Pancreas (tissue), 10 donors: ENCODE results near the gene HPCAL4. TPM values are rescaled to one million over a fixed set of nuclear protein-coding genes. Genes with fewer than 3 reads are reported as not detected.
A peak's percentile ranks its signal among the peaks of the same experiment; 100 is the strongest.

ENCODE experiments used
- ATAC-seq, 4 donors: fragments of 200-7000 bp; cut with Tn5 transposase; one replicate each; pipeline versions ENCODE4 v1.8.0 to v1.9.1; 2020; ENCODE audit warnings: mild to moderate bottlenecking in 4 of 4, moderate library complexity in 4 of 4
- DNase-seq, 6 donors: peaks; one replicate each; pipeline ENCODE4 v3.0.0-alpha.2; 2020
- FAIRE-seq: peaks from 2 replicates; lab custom pipeline; 2012; peaks lifted over from hg19 to GRCh38; lab: Jason Lieb, UNC
- H3K27ac ChIP-seq, 4 donors: fragments of 200-600 bp; sonication (generic); 1 replicate in 3 of 4; 2 replicates in 1 of 4; pipeline versions ENCODE4 v1.5.0 to v1.8.0; 2020
- H3K27me3 ChIP-seq, 4 donors: fragments of 200-600 bp; one replicate each; pipeline ENCODE4 v1.8.0; 2021
- H3K36me3 ChIP-seq, 3 donors: fragments of 200-600 bp; sonication (generic) in 1 of 3; one replicate each; pipeline versions ENCODE4 v1.5.0 to v1.8.0; 2020 to 2021
- H3K4me1 ChIP-seq, 3 donors: fragments of 200-600 bp; one replicate each; pipeline ENCODE4 v1.8.0; 2021
- H3K4me3 ChIP-seq, 4 donors: fragments of 200-600 bp; sonication (generic) in 2 of 4; one replicate each; pipeline versions ENCODE4 v1.5.0 to v1.8.0; 2020 to 2021
- H3K9me3 ChIP-seq, 4 donors: fragments of 200-600 bp; one replicate each; pipeline ENCODE4 v1.8.0; 2021
- CTCF ChIP-seq, 4 donors: fragments of 200-600 bp; sonication (generic) in 3 of 4; IDR thresholded peaks; one replicate each; pipeline versions ENCODE4 v1.5.0 to v1.8.0; 2021; ENCODE audit warnings: antibody characterized with exemption in 4 of 4
- WGBS, 2 donors: extraction: QIAGEN DNeasy Blood & Tissue Kit; methylation state at CpG; one replicate each; pipeline ENCODE4 v1.1.7; 2013; 5-methylcytosine and 5-hydroxymethylcytosine counted together
- intact Hi-C, 3 donors: fragments of 100-400 bp; cut with DNase I; formaldehyde crosslinking; loops; one replicate each; pipeline versions ENCODE4 v1.11.1 to v1.14.2; 2022
- polyA plus RNA-seq, 2 donors: library from polyadenylated mRNA; stranded (reverse); fragments of 200-250 nt; gene quantifications; one replicate each; pipeline ENCODE4 v1.2.3, GENCODE V29; 2013
- total RNA-seq, 6 donors: library from RNA; stranded (reverse); fragmentation: NEBNext Ultra II Directional in 4 of 6; extraction: Animal tissue kit (Norgen Biotek cat#: 25700) in 4 of 6; gene quantifications; one replicate each; pipeline versions ENCODE4 v1.2.1 to v1.2.4, GENCODE V29; 2021 to 2023
- donor health status: healthy with polysubstance abuse.
- donor health status: DM: no; HTN: no; CAD: no; lungs with moderate emphysema.
- donor health status: DM: no; HTN: no; CAD: no.
- donor health status: control.
- donor health status: control.
- donor health status: Bipolar disorder and iron deficiency.
- donor health status: DM: yes; HTN: yes; CAD: no.
- donor health status: DM: no; HTN: no; CAD: no.
- donor health status: DM: no; HTN: no; CAD: no.
- donor health status: DM: yes; HTN: yes; CAD: no.

HPCAL4 gene
- total and polyA plus RNA-seq, 8 donors = 0.15 to 7.8 (median 1.2) TPM

- FAIRE-seq = no peak
- WGBS, 2 donors = 97% methylated on average over 2 to 3 of the region's 3 CpGs
Observed at GRCh38 chr1:39699419-39699818, 8.2 kb upstream of the HPCAL4 start.

GRCh38 chr1:39698568-39698967 lies 7.3 kb upstream of the HPCAL4 start:
- peaks cover 14 to 20% (median 15%) of the 10 kb centered on the region in 3 donors for H3K4me1 ChIP-seq
- no peak for TF ChIP-seq CTCF (IDR thresholded peaks at IDR 0.05)
- intact Hi-C loops = no loop called here
- no peaks in the 10 kb centered on the region for H3K36me3 ChIP-seq
- H3K9me3 ChIP-seq = no peaks in the 10 kb centered on the region
- H3K27me3 ChIP-seq = no peaks in the 10 kb centered on the region
- no peak overlapping the region for H3K4me3 ChIP-seq
- DNase-seq = no peak
- H3K27ac ChIP-seq = no peak overlapping the region
- 96% methylated on average over 4 of the region's 4 CpGs for WGBS, 2 donors
- FAIRE-seq = no peak
- no peak for ATAC-seq

More at GRCh38 chr1:39699419-39699818, 8.2 kb upstream of the HPCAL4 start:
- H3K27ac ChIP-seq = no peak overlapping the region
- ATAC-seq = no peak
- H3K4me3 ChIP-seq = no peak overlapping the region
- DNase-seq = no peak
- peak in 1 of 4 donors; percentile 10 for TF ChIP-seq CTCF (IDR thresholded peaks at IDR 0.05)
- H3K36me3 ChIP-seq = no peaks in the 10 kb centered on the region
- no peaks in the 10 kb centered on the region for H3K27me3 ChIP-seq
- intact Hi-C loops = no loop called here
- no peaks in the 10 kb centered on the region for H3K9me3 ChIP-seq
- peaks cover 14 to 20% (median 15%) of the 10 kb centered on the region in 3 donors for H3K4me1 ChIP-seq

GRCh38 chr1:39696448-39696847 lies 5.2 kb upstream of the HPCAL4 start:
- 81 to 88% methylated on average over 1 of the region's 1 CpG for WGBS, 2 donors
- H3K27ac ChIP-seq = no peak overlapping the region
- TF ChIP-seq CTCF (IDR thresholded peaks at IDR 0.05) = no peak
- no peaks in the 10 kb centered on the region for H3K27me3 ChIP-seq
- H3K4me1 ChIP-seq = peaks cover 8 to 14% (median 12%) of the 10 kb centered on the region in 3 donors
- intact Hi-C loops = no loop called here
- H3K36me3 ChIP-seq = no peaks in the 10 kb centered on the region
- no peak for ATAC-seq
- no peak for FAIRE-seq
- H3K9me3 ChIP-seq = no peaks in the 10 kb centered on the region
- no peak overlapping the region for H3K4me3 ChIP-seq
- DNase-seq = no peak

GRCh38 chr1:39695016-39695415 lies 3.8 kb upstream of the HPCAL4 start:
- DNase-seq = no peak
- WGBS, 2 donors = 33 to 43% methylated on average over 1 of the region's 1 CpG
- Histone ChIP-seq H3K4me1 (peaks cover 0 to 13% (median 3%) of the 10 kb centered on the region in 3 donors), H3K27me3 (no peaks in the 10 kb centered on the region), H3K4me3 (no peak overlapping the region), H3K36me3 (no peaks in the 10 kb centered on the region), H3K9me3 (no peaks in the 10 kb centered on the region), H3K27ac (no peak overlapping the region)
- no peak for ATAC-seq
- TF ChIP-seq CTCF (IDR thresholded peaks at IDR 0.05) = no peak
- intact Hi-C loops = no loop called here
- no peak for FAIRE-seq

- peaks cover 0 to 13% (median 0%) of the 10 kb centered on the region in 3 donors for H3K4me1 ChIP-seq
- TF ChIP-seq CTCF (IDR thresholded peaks at IDR 0.05) = no peak
- H3K27ac ChIP-seq = no peak overlapping the region
- H3K4me3 ChIP-seq = no peak overlapping the region
- intact Hi-C loops = no loop called here
- FAIRE-seq = no peak
- ATAC-seq = no peak
- no peaks in the 10 kb centered on the region for H3K9me3 ChIP-seq
- H3K27me3 ChIP-seq = no peaks in the 10 kb centered on the region
- H3K36me3 ChIP-seq = no peaks in the 10 kb centered on the region
- DNase-seq = no peak
- 100% methylated on average over 1 of the region's 1 CpG for WGBS, 2 donors
Observed at GRCh38 chr1:39694026-39694425, 2.8 kb upstream of the HPCAL4 start.
